Measurements from ENCODE around the gene RNH1. TPM values are rescaled to one million over a fixed set of nuclear protein-coding genes. Genes with fewer than 3 reads are reported as not detected.

RNH1 gene
- total RNA-seq, 1 experiment from 2014 or later: 345 TPM

GRCh38 chr11:553988-554340, 46.9 kb upstream of the RNH1 start:
- Histone ChIP-seq H3K4me1 (ENCODE audit: control insufficient read depth, insufficient read depth, low read length) (peaks cover 17% of the 10 kb centered on the region), H3K27ac (ENCODE audit: low read length) (no peak overlapping the region), H3K4me3 (ENCODE audit: low read depth in 2 of 2, low read length in 2 of 2) (no peak overlapping the region), H3K36me3 (ENCODE audit: control insufficient read depth, insufficient read depth, low read length) (no peaks in the 10 kb centered on the region), H3K27me3 (ENCODE audit: control insufficient read depth, insufficient read depth, low read length) (no peaks in the 10 kb centered on the region), H3K9me3 (ENCODE audit: control insufficient read depth, insufficient read depth, low read depth, low read length) (no peaks in the 10 kb centered on the region)
- no TSS peak for BruUV-seq (replicated peaks)
- TF ChIP-seq SIN3A (IDR thresholded peaks at IDR 0.05; ENCODE audit: borderline replicate concordance, insufficient read depth, low read depth, low read length): no peak
- TF ChIP-seq CTCF (IDR thresholded peaks at IDR 0.05): no peak
- no peak for TF ChIP-seq TCF7L2 (IDR thresholded peaks at IDR 0.05; ENCODE audit: low read depth, low read length)
- TF ChIP-seq POLR2AphosphoS5 (IDR thresholded peaks at IDR 0.05; ENCODE audit: low read depth, low read length): no peak
- TF ChIP-seq, protein P1, sequence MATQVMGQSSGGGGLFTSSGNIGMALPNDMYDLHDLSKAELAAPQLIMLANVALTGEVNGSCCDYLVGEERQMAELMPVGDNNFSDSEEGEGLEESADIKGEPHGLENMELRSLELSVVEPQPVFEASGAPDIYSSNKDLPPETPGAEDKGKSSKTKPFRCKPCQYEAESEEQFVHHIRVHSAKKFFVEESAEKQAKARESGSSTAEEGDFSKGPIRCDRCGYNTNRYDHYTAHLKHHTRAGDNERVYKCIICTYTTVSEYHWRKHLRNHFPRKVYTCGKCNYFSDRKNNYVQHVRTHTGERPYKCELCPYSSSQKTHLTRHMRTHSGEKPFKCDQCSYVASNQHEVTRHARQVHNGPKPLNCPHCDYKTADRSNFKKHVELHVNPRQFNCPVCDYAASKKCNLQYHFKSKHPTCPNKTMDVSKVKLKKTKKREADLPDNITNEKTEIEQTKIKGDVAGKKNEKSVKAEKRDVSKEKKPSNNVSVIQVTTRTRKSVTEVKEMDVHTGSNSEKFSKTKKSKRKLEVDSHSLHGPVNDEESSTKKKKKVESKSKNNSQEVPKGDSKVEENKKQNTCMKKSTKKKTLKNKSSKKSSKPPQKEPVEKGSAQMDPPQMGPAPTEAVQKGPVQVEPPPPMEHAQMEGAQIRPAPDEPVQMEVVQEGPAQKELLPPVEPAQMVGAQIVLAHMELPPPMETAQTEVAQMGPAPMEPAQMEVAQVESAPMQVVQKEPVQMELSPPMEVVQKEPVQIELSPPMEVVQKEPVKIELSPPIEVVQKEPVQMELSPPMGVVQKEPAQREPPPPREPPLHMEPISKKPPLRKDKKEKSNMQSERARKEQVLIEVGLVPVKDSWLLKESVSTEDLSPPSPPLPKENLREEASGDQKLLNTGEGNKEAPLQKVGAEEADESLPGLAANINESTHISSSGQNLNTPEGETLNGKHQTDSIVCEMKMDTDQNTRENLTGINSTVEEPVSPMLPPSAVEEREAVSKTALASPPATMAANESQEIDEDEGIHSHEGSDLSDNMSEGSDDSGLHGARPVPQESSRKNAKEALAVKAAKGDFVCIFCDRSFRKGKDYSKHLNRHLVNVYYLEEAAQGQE (IDR thresholded peaks at IDR 0.05; ENCODE audit: insufficient read depth in 1 of 2, low read depth in 2 of 2, low read length in 1 of 2): no peak
- DNase-seq (ENCODE audit: low read depth, low spot score): no peak
- ChIA-PET CTCF (interaction anchor here (1.0 to 1.3 kb wide), 2 partner anchors 143 to 153 kb away, joined by 3 to 4 read pairs; no protein-coding TSS in a partner anchor), POLR2A (no interaction called here)
- ATAC-seq: 0 out of 2 replicates have a peak, but pooled peaks have one; percentile 1
- in situ Hi-C loops (cut with HindIII; ENCODE audit: low pct_unique_long_range_greater_than_20kb, low sequenced_read_pairs): no loop called here
- intact Hi-C loops (cut with micrococcal nuclease; ENCODE audit: unreplicated experiment): loop anchor here (10.0 kb wide), 1 partner anchor 171 kb away; no protein-coding TSS in a partner anchor

DNA sequence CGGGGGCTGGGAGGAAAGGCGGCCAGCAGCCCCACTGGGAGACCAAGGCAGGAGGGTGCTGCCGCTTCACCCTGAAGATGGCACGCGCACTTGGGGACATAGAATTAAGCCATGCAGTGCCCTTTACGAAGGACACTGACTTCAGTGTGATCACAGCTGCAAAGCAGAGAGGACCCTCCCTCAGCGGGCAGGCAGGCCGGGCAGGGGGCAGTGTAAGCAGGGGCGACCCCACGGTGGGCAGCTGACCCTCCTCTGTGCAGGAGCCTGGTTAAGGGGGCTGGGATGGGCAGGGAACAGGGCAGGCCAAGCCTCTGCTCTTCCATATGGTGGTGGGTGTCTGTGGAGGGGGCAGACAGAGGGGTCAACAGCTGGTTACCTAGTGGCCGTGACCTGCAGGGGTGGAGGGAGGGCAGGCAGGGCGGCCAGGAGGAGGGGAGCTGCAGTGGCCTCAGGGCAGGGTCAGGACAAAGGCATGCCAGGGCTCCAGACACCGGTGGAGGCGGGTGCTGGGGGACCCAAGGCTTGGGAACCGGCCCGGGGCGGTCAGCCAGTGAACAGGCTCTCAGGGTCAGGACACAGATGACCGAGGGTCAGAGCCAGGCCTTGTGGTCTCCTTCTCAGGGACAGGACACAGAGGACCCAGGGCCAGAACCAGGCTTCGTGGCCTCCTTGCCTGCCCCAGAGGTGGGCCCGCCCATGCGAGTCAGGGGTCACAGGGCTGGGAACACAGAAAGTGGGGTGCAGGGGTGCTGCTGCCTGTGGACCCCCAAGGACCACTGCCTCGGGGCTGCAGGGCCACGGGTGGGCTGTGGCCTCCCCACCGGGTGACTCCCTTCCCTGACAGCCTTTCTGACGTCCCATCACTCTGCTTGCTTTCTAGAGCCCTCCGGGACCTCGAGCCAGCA, 46.3 kb upstream of the RNH1 start:
- Histone ChIP-seq H3K27ac (ENCODE audit: low read length) (no peak overlapping the region), H3K36me3 (ENCODE audit: control insufficient read depth, insufficient read depth, low read length) (no peaks in the 10 kb centered on the region), H3K4me1 (ENCODE audit: control insufficient read depth, insufficient read depth, low read length) (peaks cover 17% of the 10 kb centered on the region), H3K27me3 (ENCODE audit: control insufficient read depth, insufficient read depth, low read length) (no peaks in the 10 kb centered on the region), H3K4me3 (ENCODE audit: low read depth in 2 of 2, low read length in 2 of 2) (no peak overlapping the region), H3K9me3 (ENCODE audit: control insufficient read depth, insufficient read depth, low read depth, low read length) (no peaks in the 10 kb centered on the region)
- in situ Hi-C loops (cut with HindIII; ENCODE audit: low pct_unique_long_range_greater_than_20kb, low sequenced_read_pairs): no loop called here
- ChIA-PET POLR2A (interaction anchor here (0.7 kb wide), 1 partner anchor 9 kb away, joined by 3 read pairs; no protein-coding TSS in a partner anchor), CTCF (interaction anchor here (1.3 kb wide), 1 partner anchor 153 kb away, joined by 4 read pairs; no protein-coding TSS in a partner anchor)
- intact Hi-C loops (cut with micrococcal nuclease; ENCODE audit: unreplicated experiment): loop anchor here (10.0 kb wide), 1 partner anchor 171 kb away; no protein-coding TSS in a partner anchor
- DNase-seq (ENCODE audit: low read depth, low spot score) (no peak), ATAC-seq (no peak)
- TF ChIP-seq POLR2AphosphoS5 (IDR thresholded peaks at IDR 0.05; ENCODE audit: low read depth, low read length) (0 out of 2 replicates have a peak, but pooled peaks have one; percentile 28), SIN3A (IDR thresholded peaks at IDR 0.05; ENCODE audit: borderline replicate concordance, insufficient read depth, low read depth, low read length) (no peak)
- BruUV-seq (replicated peaks): no TSS peak

Measured in Panc1 (cell line).